ENCODE data around the gene MYO1E.
"Not testable (repeated sequence)": the region's sequence is repeated elsewhere in the genome, so short reads cannot be mapped to it uniquely, and the experiment has no call there.

The MYO1E gene

GRCh38 chr15:59157396-59157795 is 215.3 kb downstream of the MYO1E start:
- no peak for DNase-seq

- no peak for DNase-seq
These were observed 217.2 kb downstream of the MYO1E start for GRCh38 chr15:59155431-59155830.

GRCh38 chr15:59154243-59154642 is 218.4 kb downstream of the MYO1E start:
- no peak for DNase-seq

- DNase-seq: no peak
These were observed 219.2 kb downstream of the MYO1E start for GRCh38 chr15:59153466-59153865.

- DNase-seq: no peak
These were observed 219.8 kb downstream of the MYO1E start for GRCh38 chr15:59152694-59153450.

- DNase-seq: no peak
These were observed 222.5 kb downstream of the MYO1E start for GRCh38 chr15:59150185-59150584.

GRCh38 chr15:59148153-59148833 is 224.4 kb downstream of the MYO1E start:
- no peak for DNase-seq

- no peak for DNase-seq
These were observed 225.0 kb downstream of the MYO1E start for GRCh38 chr15:59147666-59148065.

GRCh38 chr15:59144594-59144993 is 228.1 kb downstream of the MYO1E start:
- DNase-seq: not testable (repeated sequence)

GRCh38 chr15:59143281-59143680 is 229.4 kb downstream of the MYO1E start:
- DNase-seq: no peak

- no peak for DNase-seq
These were observed 232.0 kb downstream of the MYO1E start for GRCh38 chr15:59140422-59141226.

GRCh38 chr15:59138243-59138642 is 234.4 kb downstream of the MYO1E start:
- peak; percentile 66 for DNase-seq

- DNase-seq: no peak
These were observed 235.1 kb downstream of the MYO1E start for GRCh38 chr15:59137566-59137965.

- DNase-seq: no peak
These were observed 238.7 kb downstream of the MYO1E start for GRCh38 chr15:59133929-59134427.

- DNase-seq: no peak
These were observed 240.6 kb downstream of the MYO1E start for GRCh38 chr15:59131969-59132562.

- no peak for DNase-seq
These were observed 241.2 kb downstream of the MYO1E start for GRCh38 chr15:59131456-59131855.

GRCh38 chr15:59127255-59127654 is 245.4 kb downstream of the MYO1E start:
- not testable (repeated sequence) for DNase-seq

GRCh38 chr15:59125683-59126082 is 247.0 kb downstream of the MYO1E start:
- not testable (repeated sequence) for DNase-seq

GRCh38 chr15:59124261-59124660 is 248.4 kb downstream of the MYO1E start:
- DNase-seq: no peak

GRCh38 chr15:59120937-59121336 is 251.7 kb downstream of the MYO1E start:
- DNase-seq: no peak

- DNase-seq: no peak
These were observed 253.0 kb downstream of the MYO1E start for GRCh38 chr15:59119625-59120024.

- DNase-seq: no peak
These were observed 255.9 kb downstream of the MYO1E start for GRCh38 chr15:59116771-59117170.

- no peak for DNase-seq
These were observed 256.5 kb downstream of the MYO1E start for GRCh38 chr15:59116141-59116540.
